ENCODE data around the gene HDAC4.

DNA sequence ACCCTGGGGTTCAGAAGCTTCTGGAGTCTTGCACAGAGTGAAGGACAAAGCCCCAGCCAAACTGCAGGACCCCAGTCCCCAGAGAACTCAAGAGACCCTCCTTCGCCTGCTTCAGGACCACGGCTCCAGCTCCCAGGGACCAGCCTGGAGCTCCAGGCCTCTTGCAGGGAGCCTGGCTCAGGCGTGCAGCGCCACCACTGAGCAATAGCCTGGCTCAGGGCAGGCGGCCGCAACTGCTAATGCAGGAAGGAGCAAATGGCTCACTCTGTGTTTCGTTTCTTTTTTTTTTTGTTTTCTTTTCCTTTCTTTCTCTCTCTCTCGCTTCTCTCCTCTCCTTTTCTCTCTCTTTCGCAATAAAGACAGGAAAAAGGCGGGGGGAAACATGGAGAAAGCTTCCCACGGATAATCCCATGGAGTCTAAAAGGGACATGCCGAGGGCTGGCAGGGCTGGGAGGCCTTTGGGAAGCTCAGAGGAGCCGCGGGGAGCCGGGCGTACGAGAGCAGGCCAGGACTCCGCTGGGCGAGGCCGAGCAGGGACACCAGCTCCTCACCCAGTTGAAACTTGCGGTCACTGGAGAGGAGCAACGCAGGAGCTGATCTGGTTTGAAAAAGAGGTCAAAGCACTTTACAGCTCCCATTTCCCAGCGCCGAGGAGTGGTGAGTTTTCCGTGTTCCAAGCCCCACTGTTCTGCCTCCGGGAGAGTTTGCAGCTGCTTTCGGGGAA lies 308.1 kb downstream of the HDAC4 start:
- TF ChIP-seq, protein P1, sequence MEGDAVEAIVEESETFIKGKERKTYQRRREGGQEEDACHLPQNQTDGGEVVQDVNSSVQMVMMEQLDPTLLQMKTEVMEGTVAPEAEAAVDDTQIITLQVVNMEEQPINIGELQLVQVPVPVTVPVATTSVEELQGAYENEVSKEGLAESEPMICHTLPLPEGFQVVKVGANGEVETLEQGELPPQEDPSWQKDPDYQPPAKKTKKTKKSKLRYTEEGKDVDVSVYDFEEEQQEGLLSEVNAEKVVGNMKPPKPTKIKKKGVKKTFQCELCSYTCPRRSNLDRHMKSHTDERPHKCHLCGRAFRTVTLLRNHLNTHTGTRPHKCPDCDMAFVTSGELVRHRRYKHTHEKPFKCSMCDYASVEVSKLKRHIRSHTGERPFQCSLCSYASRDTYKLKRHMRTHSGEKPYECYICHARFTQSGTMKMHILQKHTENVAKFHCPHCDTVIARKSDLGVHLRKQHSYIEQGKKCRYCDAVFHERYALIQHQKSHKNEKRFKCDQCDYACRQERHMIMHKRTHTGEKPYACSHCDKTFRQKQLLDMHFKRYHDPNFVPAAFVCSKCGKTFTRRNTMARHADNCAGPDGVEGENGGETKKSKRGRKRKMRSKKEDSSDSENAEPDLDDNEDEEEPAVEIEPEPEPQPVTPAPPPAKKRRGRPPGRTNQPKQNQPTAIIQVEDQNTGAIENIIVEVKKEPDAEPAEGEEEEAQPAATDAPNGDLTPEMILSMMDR (IDR thresholded peaks at IDR 0.05) = no peak
- no peak for TF ChIP-seq POLR2AphosphoS5 (IDR thresholded peaks at IDR 0.05; ENCODE audit: low read depth, low read length)
- TF ChIP-seq, protein P2, sequence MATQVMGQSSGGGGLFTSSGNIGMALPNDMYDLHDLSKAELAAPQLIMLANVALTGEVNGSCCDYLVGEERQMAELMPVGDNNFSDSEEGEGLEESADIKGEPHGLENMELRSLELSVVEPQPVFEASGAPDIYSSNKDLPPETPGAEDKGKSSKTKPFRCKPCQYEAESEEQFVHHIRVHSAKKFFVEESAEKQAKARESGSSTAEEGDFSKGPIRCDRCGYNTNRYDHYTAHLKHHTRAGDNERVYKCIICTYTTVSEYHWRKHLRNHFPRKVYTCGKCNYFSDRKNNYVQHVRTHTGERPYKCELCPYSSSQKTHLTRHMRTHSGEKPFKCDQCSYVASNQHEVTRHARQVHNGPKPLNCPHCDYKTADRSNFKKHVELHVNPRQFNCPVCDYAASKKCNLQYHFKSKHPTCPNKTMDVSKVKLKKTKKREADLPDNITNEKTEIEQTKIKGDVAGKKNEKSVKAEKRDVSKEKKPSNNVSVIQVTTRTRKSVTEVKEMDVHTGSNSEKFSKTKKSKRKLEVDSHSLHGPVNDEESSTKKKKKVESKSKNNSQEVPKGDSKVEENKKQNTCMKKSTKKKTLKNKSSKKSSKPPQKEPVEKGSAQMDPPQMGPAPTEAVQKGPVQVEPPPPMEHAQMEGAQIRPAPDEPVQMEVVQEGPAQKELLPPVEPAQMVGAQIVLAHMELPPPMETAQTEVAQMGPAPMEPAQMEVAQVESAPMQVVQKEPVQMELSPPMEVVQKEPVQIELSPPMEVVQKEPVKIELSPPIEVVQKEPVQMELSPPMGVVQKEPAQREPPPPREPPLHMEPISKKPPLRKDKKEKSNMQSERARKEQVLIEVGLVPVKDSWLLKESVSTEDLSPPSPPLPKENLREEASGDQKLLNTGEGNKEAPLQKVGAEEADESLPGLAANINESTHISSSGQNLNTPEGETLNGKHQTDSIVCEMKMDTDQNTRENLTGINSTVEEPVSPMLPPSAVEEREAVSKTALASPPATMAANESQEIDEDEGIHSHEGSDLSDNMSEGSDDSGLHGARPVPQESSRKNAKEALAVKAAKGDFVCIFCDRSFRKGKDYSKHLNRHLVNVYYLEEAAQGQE (IDR thresholded peaks at IDR 0.05; ENCODE audit: insufficient read depth in 1 of 2, low read depth in 2 of 2, low read length in 1 of 2) = no peak
- no peak for TF ChIP-seq SIN3A (IDR thresholded peaks at IDR 0.05; ENCODE audit: borderline replicate concordance, insufficient read depth, low read depth, low read length)
